ENCODE measurements around the gene PCSK6.

The PCSK6 gene

GRCh38 chr15:101486696-101487459 is 2.6 kb downstream of the PCSK6 start:
- Histone ChIP-seq H3K4me3 (ENCODE audit: low read length) (no peak overlapping the region), H3K9ac (ENCODE audit: low read length) (no peak overlapping the region), H3K27me3 (replicated peaks; ENCODE audit: control insufficient read depth, insufficient read depth, low read length) (peaks cover 29% of the 10 kb centered on the region), H3K36me3 (ENCODE audit: control insufficient read depth, insufficient read depth, low read length, severe bottlenecking) (no peaks in the 10 kb centered on the region), H3K9me3 (ENCODE audit: control insufficient read depth, low read length) (no peaks in the 10 kb centered on the region), H3K4me1 (ENCODE audit: control insufficient read depth, insufficient read depth, low read length) (no peaks in the 10 kb centered on the region)
- no peak for DNase-seq (ENCODE audit: low read depth)

DNA sequence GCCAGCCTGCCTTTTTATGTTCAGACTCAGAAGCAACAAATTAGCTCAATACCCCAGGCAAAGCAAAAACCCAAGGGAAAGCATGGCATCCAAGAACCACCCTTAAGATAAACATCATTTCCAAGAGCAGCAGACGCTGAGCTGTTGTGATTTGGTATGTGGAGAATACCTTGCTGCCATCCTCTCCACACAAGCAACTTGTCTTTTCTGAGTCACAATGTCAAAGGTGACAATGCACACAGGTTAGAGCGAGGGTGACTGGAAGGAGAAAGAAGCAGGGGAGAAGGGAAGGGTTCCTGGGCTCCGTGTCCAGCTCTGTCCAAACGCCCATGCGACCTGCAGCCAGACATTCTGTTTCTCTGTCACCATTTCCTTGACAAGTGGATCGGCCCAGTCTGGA is 6.0 kb downstream of the PCSK6 start:
- Histone ChIP-seq H3K4me3 (ENCODE audit: low read length) (no peak overlapping the region), H3K4me1 (ENCODE audit: control insufficient read depth, insufficient read depth, low read length) (no peaks in the 10 kb centered on the region), H3K27me3 (replicated peaks; ENCODE audit: control insufficient read depth, insufficient read depth, low read length) (peaks cover 43% of the 10 kb centered on the region), H3K36me3 (ENCODE audit: control insufficient read depth, insufficient read depth, low read length, severe bottlenecking) (no peaks in the 10 kb centered on the region), H3K9me3 (ENCODE audit: control insufficient read depth, low read length) (no peaks in the 10 kb centered on the region), H3K9ac (ENCODE audit: low read length) (no peak overlapping the region)
- DNase-seq (ENCODE audit: low read depth) = no peak

DNA sequence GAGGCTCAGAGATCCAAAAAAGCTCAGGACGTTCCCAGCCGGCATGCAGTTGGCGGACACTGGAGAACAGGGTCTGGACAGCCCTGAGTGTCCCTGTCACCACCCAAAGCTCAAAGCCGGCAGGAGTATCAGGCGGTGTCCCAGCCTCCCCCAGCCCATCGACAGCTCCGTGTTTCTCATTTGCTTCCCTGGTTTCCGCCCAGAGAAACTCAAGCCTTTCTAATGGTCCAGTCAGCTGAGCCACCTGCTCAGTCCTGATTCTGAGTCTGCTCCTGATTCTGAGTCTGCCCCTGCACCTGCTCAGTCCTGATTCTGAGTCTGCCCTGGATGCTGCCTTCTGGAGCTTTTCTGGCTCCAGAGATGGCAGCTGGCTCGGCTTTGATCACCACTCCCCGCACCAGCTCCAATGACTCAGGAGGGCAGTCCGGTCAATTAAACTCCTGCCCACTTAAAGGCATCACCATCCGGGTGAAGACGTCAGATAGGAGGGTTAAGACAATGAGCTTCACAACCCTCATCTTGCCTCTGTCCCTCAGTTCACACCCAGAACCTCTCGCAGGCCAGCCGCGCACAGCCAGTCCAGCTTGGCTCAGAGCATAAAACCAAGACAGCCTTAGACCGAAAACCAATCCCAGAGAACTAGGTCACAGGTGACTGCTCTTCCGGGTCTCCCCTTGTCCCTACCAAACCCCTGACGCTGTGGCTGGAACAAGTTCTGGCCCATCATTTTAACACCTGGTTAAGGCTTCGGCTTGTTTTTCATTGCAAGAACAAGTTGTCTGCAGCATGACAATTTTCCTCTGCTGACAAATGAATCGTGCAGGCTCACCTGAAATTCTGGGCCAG is 6.8 kb downstream of the PCSK6 start:
- Histone ChIP-seq H3K36me3 (ENCODE audit: control insufficient read depth, insufficient read depth, low read length, severe bottlenecking) (no peaks in the 10 kb centered on the region), H3K9ac (ENCODE audit: low read length) (no peak overlapping the region), H3K27me3 (replicated peaks; ENCODE audit: control insufficient read depth, insufficient read depth, low read length) (peaks cover 37% of the 10 kb centered on the region), H3K9me3 (ENCODE audit: control insufficient read depth, low read length) (no peaks in the 10 kb centered on the region), H3K4me3 (ENCODE audit: low read length) (no peak overlapping the region), H3K4me1 (ENCODE audit: control insufficient read depth, insufficient read depth, low read length) (no peaks in the 10 kb centered on the region)
- no peak for DNase-seq (ENCODE audit: low read depth)

DNA sequence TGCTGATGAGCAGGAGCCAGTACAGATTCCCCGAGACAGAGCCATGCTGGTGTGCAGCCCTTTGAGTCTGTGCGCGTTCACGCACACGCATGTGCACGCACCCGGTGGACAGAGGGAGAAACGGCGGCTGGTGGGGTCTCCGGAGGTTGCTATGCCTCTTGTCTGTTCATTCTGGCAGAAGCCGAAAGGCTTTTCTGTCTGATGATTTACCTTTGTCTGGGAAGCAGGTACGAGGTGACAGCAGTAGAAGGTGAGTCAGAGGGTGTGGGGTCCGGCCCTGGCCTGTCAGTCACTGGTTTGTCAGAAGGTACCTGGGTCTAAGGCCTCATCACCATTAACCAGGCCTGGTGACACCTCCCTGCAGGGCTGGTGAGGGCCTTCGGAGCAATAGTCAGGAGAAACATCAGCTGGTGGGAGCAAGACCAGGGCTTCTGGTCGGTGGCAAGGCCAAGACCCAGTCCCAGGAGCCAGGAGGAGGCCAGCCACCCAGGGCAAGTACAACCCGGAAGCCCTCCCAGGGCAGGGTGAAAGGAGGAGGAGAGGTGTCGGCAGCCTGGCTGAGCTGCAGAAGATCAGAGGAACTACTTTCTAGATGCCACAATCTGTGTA is 7.5 kb downstream of the PCSK6 start:
- H3K4me1 ChIP-seq (ENCODE audit: control insufficient read depth, insufficient read depth, low read length) = no peaks in the 10 kb centered on the region
- H3K9ac ChIP-seq (ENCODE audit: low read length) = no peak overlapping the region
- no peaks in the 10 kb centered on the region for H3K9me3 ChIP-seq (ENCODE audit: control insufficient read depth, low read length)
- peaks cover 30% of the 10 kb centered on the region for H3K27me3 ChIP-seq (replicated peaks; ENCODE audit: control insufficient read depth, insufficient read depth, low read length)
- DNase-seq (ENCODE audit: low read depth) = no peak
- H3K36me3 ChIP-seq (ENCODE audit: control insufficient read depth, insufficient read depth, low read length, severe bottlenecking) = no peaks in the 10 kb centered on the region
- H3K4me3 ChIP-seq (ENCODE audit: low read length) = no peak overlapping the region

GRCh38 chr15:101481381-101481705 is 8.2 kb downstream of the PCSK6 start:
- Histone ChIP-seq H3K9ac (ENCODE audit: low read length) (no peak overlapping the region), H3K4me1 (ENCODE audit: control insufficient read depth, insufficient read depth, low read length) (no peaks in the 10 kb centered on the region), H3K27me3 (replicated peaks; ENCODE audit: control insufficient read depth, insufficient read depth, low read length) (peaks cover 34% of the 10 kb centered on the region), H3K36me3 (ENCODE audit: control insufficient read depth, insufficient read depth, low read length, severe bottlenecking) (no peaks in the 10 kb centered on the region), H3K9me3 (ENCODE audit: control insufficient read depth, low read length) (no peaks in the 10 kb centered on the region), H3K4me3 (ENCODE audit: low read length) (no peak overlapping the region)
- no peak for DNase-seq (ENCODE audit: low read depth)

DNA sequence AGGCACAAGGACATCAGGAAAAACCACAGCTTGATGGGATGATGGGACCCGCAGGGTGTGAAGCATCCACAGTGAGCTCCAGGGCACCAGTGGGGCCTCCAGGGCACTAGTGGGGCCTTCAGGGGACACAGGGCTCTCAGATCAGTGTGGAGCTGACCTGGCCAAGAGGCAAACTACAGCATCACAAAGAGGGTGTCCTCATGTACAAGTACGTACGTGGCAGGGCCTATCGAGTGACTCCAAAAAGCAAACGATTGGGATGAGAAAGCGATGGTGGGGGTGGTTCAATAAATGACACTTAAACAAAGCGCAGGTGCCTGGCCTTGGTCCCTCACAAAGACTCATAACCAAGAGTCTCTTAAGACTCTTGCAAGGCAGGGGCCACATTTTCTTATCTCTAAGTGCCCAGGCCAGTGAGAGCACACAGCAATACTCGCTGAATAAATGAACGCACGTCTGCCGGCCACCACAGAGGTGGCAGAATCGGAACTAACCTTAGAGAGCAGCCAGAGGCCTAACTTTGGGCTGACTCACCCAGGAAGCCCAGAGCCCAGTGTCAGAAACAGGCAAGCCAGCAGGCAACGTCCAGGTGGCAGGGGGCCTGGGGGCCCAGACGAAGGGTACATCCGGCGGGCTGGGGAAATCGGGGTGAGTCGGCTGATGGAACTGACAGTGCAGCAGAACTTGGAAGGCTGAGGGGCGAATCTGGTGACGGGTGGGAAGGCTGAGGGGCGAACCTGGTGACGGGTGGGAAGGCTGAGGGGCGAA is 8.7 kb downstream of the PCSK6 start:
- H3K9me3 ChIP-seq (ENCODE audit: control insufficient read depth, low read length) = no peaks in the 10 kb centered on the region
- H3K36me3 ChIP-seq (ENCODE audit: control insufficient read depth, insufficient read depth, low read length, severe bottlenecking) = no peaks in the 10 kb centered on the region
- H3K9ac ChIP-seq (ENCODE audit: low read length) = no peak overlapping the region
- DNase-seq (ENCODE audit: low read depth) = no peak
- H3K27me3 ChIP-seq (replicated peaks; ENCODE audit: control insufficient read depth, insufficient read depth, low read length) = peaks cover 34% of the 10 kb centered on the region
- no peaks in the 10 kb centered on the region for H3K4me1 ChIP-seq (ENCODE audit: control insufficient read depth, insufficient read depth, low read length)
- H3K4me3 ChIP-seq (ENCODE audit: low read length) = no peak overlapping the region

- DNase-seq (ENCODE audit: low read depth) = no peak
- Histone ChIP-seq H3K36me3 (ENCODE audit: control insufficient read depth, insufficient read depth, low read length, severe bottlenecking) (no peaks in the 10 kb centered on the region), H3K9ac (ENCODE audit: low read length) (no peak overlapping the region), H3K4me3 (ENCODE audit: low read length) (no peak overlapping the region), H3K27me3 (replicated peaks; ENCODE audit: control insufficient read depth, insufficient read depth, low read length) (peaks cover 34% of the 10 kb centered on the region), H3K9me3 (ENCODE audit: control insufficient read depth, low read length) (no peaks in the 10 kb centered on the region), H3K4me1 (ENCODE audit: control insufficient read depth, insufficient read depth, low read length) (no peaks in the 10 kb centered on the region)
These were observed 9.5 kb downstream of the PCSK6 start for GRCh38 chr15:101479851-101480612.

DNA sequence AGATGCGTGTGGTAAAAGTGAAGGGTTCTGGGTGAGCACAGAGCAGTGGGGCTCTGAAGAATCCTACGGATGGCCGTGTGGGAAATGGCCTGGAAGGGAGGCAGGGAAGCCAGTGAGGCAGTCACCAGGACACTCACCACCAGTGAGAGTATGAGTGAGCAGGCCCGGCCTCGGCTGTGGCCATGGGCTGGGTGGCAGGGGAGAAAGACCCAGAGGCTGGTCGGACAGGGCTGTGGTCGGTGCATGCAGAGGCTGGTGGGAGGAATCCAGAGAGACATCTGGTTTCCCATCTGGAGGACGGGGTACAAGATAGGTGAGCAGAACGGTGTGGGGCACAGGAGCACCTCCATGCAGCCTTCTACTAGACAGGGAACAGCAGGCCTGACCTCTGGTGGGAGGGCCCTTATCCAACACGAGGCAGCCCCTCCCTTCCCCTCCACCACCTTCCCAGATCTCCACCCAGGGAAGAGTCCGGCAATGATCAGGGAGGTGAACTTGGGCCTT is 10.1 kb downstream of the PCSK6 start:
- Histone ChIP-seq H3K9ac (ENCODE audit: low read length) (no peak overlapping the region), H3K4me3 (ENCODE audit: low read length) (no peak overlapping the region), H3K4me1 (ENCODE audit: control insufficient read depth, insufficient read depth, low read length) (no peaks in the 10 kb centered on the region), H3K9me3 (ENCODE audit: control insufficient read depth, low read length) (no peaks in the 10 kb centered on the region), H3K36me3 (ENCODE audit: control insufficient read depth, insufficient read depth, low read length, severe bottlenecking) (no peaks in the 10 kb centered on the region), H3K27me3 (replicated peaks; ENCODE audit: control insufficient read depth, insufficient read depth, low read length) (peaks cover 40% of the 10 kb centered on the region)
- no peak for DNase-seq (ENCODE audit: low read depth)

DNA sequence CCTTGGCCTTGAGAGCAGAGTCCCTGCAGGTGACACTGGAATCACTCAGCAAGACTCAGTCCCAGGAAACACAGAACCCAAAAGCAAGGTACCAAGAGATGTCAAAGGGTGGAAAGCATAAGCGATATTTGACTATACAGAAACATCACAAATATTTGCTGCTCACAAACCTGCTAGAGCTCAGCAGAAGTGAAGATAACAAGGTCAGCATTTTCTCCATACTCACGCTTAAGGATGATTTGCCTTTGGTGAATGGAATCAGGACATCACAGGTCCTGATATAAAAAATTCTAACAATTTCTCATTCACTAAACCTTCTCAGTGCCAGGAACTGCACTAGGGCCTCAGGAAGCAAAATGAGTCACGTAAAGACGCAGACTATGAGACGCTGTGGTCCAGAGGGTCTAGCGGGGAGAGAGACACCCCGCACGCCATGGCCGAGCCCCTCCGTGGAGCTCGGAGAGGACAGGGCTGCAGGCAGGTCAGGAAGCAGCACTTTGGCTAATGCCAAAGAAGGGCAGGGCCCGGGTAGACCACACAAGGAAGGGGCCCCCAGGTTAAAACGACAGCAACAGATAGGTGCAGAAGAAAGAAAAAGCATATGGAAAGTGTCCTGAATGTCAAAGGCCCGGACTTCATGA is 10.7 kb downstream of the PCSK6 start:
- Histone ChIP-seq H3K4me3 (ENCODE audit: low read length) (no peak overlapping the region), H3K27me3 (replicated peaks; ENCODE audit: control insufficient read depth, insufficient read depth, low read length) (peaks cover 39% of the 10 kb centered on the region), H3K9me3 (ENCODE audit: control insufficient read depth, low read length) (no peaks in the 10 kb centered on the region), H3K36me3 (ENCODE audit: control insufficient read depth, insufficient read depth, low read length, severe bottlenecking) (no peaks in the 10 kb centered on the region), H3K4me1 (ENCODE audit: control insufficient read depth, insufficient read depth, low read length) (no peaks in the 10 kb centered on the region), H3K9ac (ENCODE audit: low read length) (no peak overlapping the region)
- no peak for DNase-seq (ENCODE audit: low read depth)

GRCh38 chr15:101477851-101478362 is 11.6 kb downstream of the PCSK6 start:
- Histone ChIP-seq H3K9ac (ENCODE audit: low read length) (no peak overlapping the region), H3K9me3 (ENCODE audit: control insufficient read depth, low read length) (no peaks in the 10 kb centered on the region), H3K4me3 (ENCODE audit: low read length) (no peak overlapping the region), H3K4me1 (ENCODE audit: control insufficient read depth, insufficient read depth, low read length) (no peaks in the 10 kb centered on the region), H3K27me3 (replicated peaks; ENCODE audit: control insufficient read depth, insufficient read depth, low read length) (peaks cover 38% of the 10 kb centered on the region), H3K36me3 (ENCODE audit: control insufficient read depth, insufficient read depth, low read length, severe bottlenecking) (no peaks in the 10 kb centered on the region)
- DNase-seq (ENCODE audit: low read depth) = no peak
